C4-2B (cell line): ENCODE measurements around the gene BAHCC1.

ENCODE experiments used
- CTCF ChIP-seq: fragments of 450-650 bp; conservative IDR thresholded peaks from 2 replicates; pipeline ENCODE4 v1.5.1; 2017; ENCODE audit warnings: mild to moderate bottlenecking
- ZFX ChIP-seq: fragments of 450-650 bp; IDR thresholded peaks from 2 replicates; pipeline ENCODE4 v1.6.1; 2017

- TF ChIP-seq CTCF: no peak
- TF ChIP-seq ZFX: no peak
Measured at GRCh38 chr17:81412490-81413093, 17.3 kb downstream of the BAHCC1 start.
